SKM-1 treated with dmso at 0.1 percent for 144 hours (cell line): ENCODE measurements around the gene KCNQ2.
"Not testable (repeated sequence)": the region's sequence is repeated elsewhere in the genome, so short reads cannot be mapped to it uniquely, and the experiment has no call there.

Experiments used
- DNase-seq: peaks from one replicate; lab custom pipeline; 2025; ENCODE audit not compliant: unreplicated experiment; lab: John Stamatoyannopoulos, UW

Gene KCNQ2

GRCh38 chr20:63491078-63491477 lies 18.6 kb upstream of the KCNQ2 start:
- no peak for DNase-seq

- no peak for DNase-seq
Observed at GRCh38 chr20:63490416-63490815, 18.0 kb upstream of the KCNQ2 start.

- no peak for DNase-seq
Observed at GRCh38 chr20:63488315-63489251, 16.1 kb upstream of the KCNQ2 start.

- no peak for DNase-seq
Observed at GRCh38 chr20:63487781-63488241, 15.4 kb upstream of the KCNQ2 start.

- no peak for DNase-seq
Observed at GRCh38 chr20:63487116-63487764, 14.8 kb upstream of the KCNQ2 start.

- DNase-seq, result no peak
Observed at GRCh38 chr20:63486300-63486855, 13.9 kb upstream of the KCNQ2 start.

- no peak for DNase-seq
Observed at GRCh38 chr20:63484651-63485403, 12.4 kb upstream of the KCNQ2 start.

GRCh38 chr20:63484236-63484635 lies 11.8 kb upstream of the KCNQ2 start:
- no peak for DNase-seq

GRCh38 chr20:63483834-63484233 lies 11.4 kb upstream of the KCNQ2 start:
- DNase-seq, result no peak

GRCh38 chr20:63482021-63482587 lies 9.6 kb upstream of the KCNQ2 start:
- no peak for DNase-seq

GRCh38 chr20:63481503-63481902 lies 9.0 kb upstream of the KCNQ2 start:
- DNase-seq, result no peak

GRCh38 chr20:63479695-63480419 lies 7.4 kb upstream of the KCNQ2 start:
- DNase-seq, result not testable (repeated sequence)

- no peak for DNase-seq
Observed at GRCh38 chr20:63478346-63479302, 6.2 kb upstream of the KCNQ2 start.

GRCh38 chr20:63477944-63478343 lies 5.5 kb upstream of the KCNQ2 start:
- no peak for DNase-seq

- DNase-seq, result no peak
Observed at GRCh38 chr20:63477061-63477616, 4.7 kb upstream of the KCNQ2 start.

- DNase-seq, result no peak
Observed at GRCh38 chr20:63475209-63475608, 2.8 kb upstream of the KCNQ2 start.

- DNase-seq, result no peak
Observed at GRCh38 chr20:63473555-63474449, 1.3 kb upstream of the KCNQ2 start.
